ENCODE measurements around the gene TSPAN9. TPM values are rescaled to one million over a fixed set of nuclear protein-coding genes. Genes with fewer than 3 reads are reported as not detected.

Gene TSPAN9
- total and polyA plus RNA-seq, 10 of the 15 experiments (the other 5 are each of a cell fraction or from before 2014, with no cell fraction given) = 0.03 to 1.0 (median 0.12) TPM; not detected in 5

- intact Hi-C loops (cut with micrococcal nuclease; ENCODE audit: unreplicated experiment) = no loop called here
- FAIRE-seq (no peak), DNase-seq (ENCODE audit: low read depth, low spot score) (no peak), ATAC-seq (no peak)
- Histone ChIP-seq H3K9ac (ENCODE audit: control insufficient read depth, insufficient read depth, low read length) (no peak overlapping the region), H3K27me3 (replicated peaks in 1 of 2; ENCODE audit: control insufficient read depth in 2 of 2, insufficient read depth in 2 of 2, low read length in 1 of 2) (peaks cover 0 to 2% of the 10 kb centered on the region in 2 experiments; a peak in 1 of 4 replicates), H3K79me2 (ENCODE audit: control insufficient read depth, insufficient read depth, low read length) (no peaks in the 10 kb centered on the region), H3K4me2 (ENCODE audit: control insufficient read depth, insufficient read depth) (no peak overlapping the region), H3K27ac (ENCODE audit: control insufficient read depth, insufficient read depth) (no peak overlapping the region), H4K20me1 (ENCODE audit: control insufficient read depth, insufficient read depth) (no peaks in the 10 kb centered on the region), H2AFZ (ENCODE audit: control insufficient read depth, low read depth, low read length) (no peak overlapping the region), H3K36me3 (ENCODE audit: control insufficient read depth in 2 of 2, insufficient read depth in 2 of 2, low read length in 1 of 2) (no peaks in the 10 kb centered on the region), H3K4me3 (no peak overlapping the region), H3K9me3 (replicated peaks; ENCODE audit: control insufficient read depth, insufficient read depth, low read length) (no peaks in the 10 kb centered on the region), H3K4me1 (ENCODE audit: control insufficient read depth, insufficient read depth, low read length) (no peaks in the 10 kb centered on the region)
- WGBS (ENCODE audit: insufficient coverage, insufficient replicate concordance, low lambda C conversion rate, missing lambda C conversion rate) = 81% methylated on average over 7 of the region's 7 CpGs
- TF ChIP-seq YBX1 (IDR thresholded peaks at IDR 0.05) (no peak), FOXK2 (IDR thresholded peaks at IDR 0.05) (no peak), BCL11A (IDR thresholded peaks at IDR 0.05; ENCODE audit: low read depth, low read length) (no peak), NFXL1 (IDR thresholded peaks at IDR 0.05; ENCODE audit: borderline replicate concordance) (no peak), SREBF2 (IDR thresholded peaks at IDR 0.05; ENCODE audit: low read length) (no peak), MLLT1 (IDR thresholded peaks at IDR 0.05) (no peak), NFIC (IDR thresholded peaks at IDR 0.05; ENCODE audit: low read depth, low read length) (no peak), ELK1 (IDR thresholded peaks at IDR 0.05; ENCODE audit: low read depth, low read length) (no peak), MAX (IDR thresholded peaks at IDR 0.05; ENCODE audit: low read depth, low read length) (no peak), NR2F1 (conservative IDR thresholded peaks at IDR 0.05) (no peak), CBX3 (IDR thresholded peaks at IDR 0.05; ENCODE audit: borderline replicate concordance, low read depth) (no peak), RB1 (IDR thresholded peaks at IDR 0.05; ENCODE audit: borderline replicate concordance) (no peak), CBFB (IDR thresholded peaks at IDR 0.05; ENCODE audit: low read depth) (no peak), CHD2 (IDR thresholded peaks at IDR 0.05; ENCODE audit: borderline replicate concordance, low read depth, low read length) (no peak)
- BruUV-seq (replicated peaks) = no TSS peak
- ChIA-PET SMC1A (ENCODE audit: uncharacterized antibody, unreplicated experiment) (no interaction called here), RAD21 (ENCODE audit: unreplicated experiment) (no interaction called here), POLR2A (no interaction called here), CTCF (no interaction called here)
- in situ Hi-C loops (cut with MboI) = no loop called here
Observed at GRCh38 chr12:3091038-3091319, 13.8 kb downstream of the TSPAN9 start.
